Measurements from ENCODE around the gene ATP5PD.

DNA sequence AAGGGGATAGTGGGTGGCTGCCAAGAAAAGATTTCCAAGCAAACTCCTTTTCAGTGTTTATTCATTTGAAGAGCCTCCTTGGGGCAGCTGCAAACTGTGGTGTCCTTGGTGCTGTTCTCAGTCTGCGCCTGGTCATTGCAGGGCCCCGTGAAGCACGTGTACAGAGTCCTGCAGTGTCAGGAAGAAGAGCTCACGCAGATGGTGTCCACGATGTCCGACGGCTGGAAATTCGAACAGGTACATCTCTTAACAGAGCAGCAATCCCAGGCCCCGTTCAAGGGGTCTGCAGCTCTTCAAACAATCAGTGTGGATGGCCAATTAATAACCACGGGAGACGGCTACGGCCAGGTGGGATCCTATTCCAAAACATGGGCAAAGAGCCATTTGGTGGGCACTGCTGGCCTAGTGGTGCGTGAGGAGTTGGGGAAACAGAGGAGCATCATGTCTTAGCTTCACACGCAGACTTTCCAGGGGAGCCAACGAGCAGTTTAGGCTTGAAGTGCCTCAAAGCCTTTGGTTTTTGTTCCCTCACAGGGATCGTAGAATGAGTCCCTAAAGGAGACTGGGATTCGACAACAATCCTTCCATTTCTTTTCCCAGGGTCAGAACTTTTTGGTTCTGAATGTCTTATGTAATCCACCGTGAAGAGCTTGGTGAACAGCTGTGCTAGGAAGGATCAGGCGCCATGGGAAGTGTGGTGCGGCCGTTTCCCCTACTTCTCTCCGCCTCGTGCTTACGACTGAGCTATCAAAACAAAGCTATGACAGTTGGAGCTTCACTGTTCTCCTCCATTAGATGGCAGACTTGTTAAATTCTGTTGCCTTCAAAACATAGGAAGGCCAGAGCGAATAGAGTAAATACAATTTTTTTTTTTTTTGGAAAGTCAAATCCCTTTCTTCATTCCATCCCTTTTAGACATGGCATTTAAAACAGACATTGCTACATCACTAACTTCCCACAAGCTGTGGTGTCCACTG, 12.9 kb upstream of the ATP5PD start:
- TF ChIP-seq POLR2A (IDR thresholded peaks at IDR 0.05) (no peak), POLR2AphosphoS5 (IDR thresholded peaks at IDR 0.05) (no peak)
